Astrocyte of the spinal cord (primary cell): ENCODE data around the gene XRN1.
"Not testable (repeated sequence)": the region's sequence is repeated elsewhere in the genome, so short reads cannot be mapped to it uniquely, and the experiment has no call there.

Experiments used
- DNase-seq: peaks from one replicate; pipeline ENCODE4 v3.0.0; 2011; ENCODE audit warnings: low read depth, low spot score
- H3K4me3 ChIP-seq: 2 replicates; pipeline ENCODE4 v1.5.1; 2011; ENCODE audit warnings: low read depth, mild to moderate bottlenecking, low read length, moderate library complexity
- in situ Hi-C: cut with HindIII; loops from 2 replicates; pipeline ENCODE4 v1.10.0; 2017; ENCODE audit warnings: low sequenced_read_pairs
- TF ChIP-seq, protein P1 (sequence below): IDR thresholded peaks from 2 replicates; pipeline ENCODE4 v1.5.1; 2012; ENCODE audit warnings: low read depth, mild to moderate bottlenecking, low read length, inconsistent platforms

XRN1 gene

DNA sequence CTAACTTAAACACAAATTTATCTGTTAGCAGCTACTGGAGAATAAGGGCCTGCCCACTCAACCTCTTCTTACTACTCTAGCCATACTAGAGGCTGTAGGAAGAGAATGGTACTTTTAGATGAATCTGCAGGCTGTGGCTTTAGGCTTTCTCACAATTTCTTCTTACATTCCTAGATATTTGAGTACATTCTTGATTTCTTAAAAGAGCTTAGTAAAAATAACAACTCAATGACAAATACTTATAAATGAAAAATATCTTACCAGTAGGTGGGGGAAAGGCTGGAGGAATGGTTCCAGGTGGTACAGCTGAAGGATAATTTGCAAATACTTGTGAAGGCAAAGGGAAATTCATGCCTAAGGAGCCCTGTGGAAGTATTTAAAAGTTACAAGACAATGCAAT is 129.5 kb downstream of the XRN1 start:
- peak; percentile 20 for DNase-seq
- in situ Hi-C loops = no loop called here
- TF ChIP-seq, protein P1, sequence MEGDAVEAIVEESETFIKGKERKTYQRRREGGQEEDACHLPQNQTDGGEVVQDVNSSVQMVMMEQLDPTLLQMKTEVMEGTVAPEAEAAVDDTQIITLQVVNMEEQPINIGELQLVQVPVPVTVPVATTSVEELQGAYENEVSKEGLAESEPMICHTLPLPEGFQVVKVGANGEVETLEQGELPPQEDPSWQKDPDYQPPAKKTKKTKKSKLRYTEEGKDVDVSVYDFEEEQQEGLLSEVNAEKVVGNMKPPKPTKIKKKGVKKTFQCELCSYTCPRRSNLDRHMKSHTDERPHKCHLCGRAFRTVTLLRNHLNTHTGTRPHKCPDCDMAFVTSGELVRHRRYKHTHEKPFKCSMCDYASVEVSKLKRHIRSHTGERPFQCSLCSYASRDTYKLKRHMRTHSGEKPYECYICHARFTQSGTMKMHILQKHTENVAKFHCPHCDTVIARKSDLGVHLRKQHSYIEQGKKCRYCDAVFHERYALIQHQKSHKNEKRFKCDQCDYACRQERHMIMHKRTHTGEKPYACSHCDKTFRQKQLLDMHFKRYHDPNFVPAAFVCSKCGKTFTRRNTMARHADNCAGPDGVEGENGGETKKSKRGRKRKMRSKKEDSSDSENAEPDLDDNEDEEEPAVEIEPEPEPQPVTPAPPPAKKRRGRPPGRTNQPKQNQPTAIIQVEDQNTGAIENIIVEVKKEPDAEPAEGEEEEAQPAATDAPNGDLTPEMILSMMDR = no peak
- no peak overlapping the region for H3K4me3 ChIP-seq

DNA sequence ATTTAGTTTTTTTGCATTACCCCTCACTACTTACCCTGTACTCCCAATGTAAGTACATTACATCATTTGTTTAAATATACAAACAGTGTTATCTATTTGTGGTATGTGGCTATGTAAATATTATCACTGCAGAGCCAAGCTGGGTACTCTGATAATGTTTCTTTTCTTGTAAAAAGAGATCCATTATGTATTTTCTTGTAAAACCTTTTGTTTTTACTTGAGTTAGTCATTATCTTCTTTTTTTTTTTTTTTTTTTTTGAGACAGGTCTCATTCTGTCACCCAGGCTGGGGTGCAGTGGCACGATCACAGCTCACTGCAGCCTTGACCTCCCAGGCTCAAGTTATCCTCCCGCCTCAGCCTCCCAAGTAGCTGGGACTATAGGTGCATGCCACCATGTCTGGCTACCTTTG is 131.9 kb downstream of the XRN1 start:
- DNase-seq, H3K4me3 ChIP-seq, in situ Hi-C loops: not testable (repeated sequence)

DNA sequence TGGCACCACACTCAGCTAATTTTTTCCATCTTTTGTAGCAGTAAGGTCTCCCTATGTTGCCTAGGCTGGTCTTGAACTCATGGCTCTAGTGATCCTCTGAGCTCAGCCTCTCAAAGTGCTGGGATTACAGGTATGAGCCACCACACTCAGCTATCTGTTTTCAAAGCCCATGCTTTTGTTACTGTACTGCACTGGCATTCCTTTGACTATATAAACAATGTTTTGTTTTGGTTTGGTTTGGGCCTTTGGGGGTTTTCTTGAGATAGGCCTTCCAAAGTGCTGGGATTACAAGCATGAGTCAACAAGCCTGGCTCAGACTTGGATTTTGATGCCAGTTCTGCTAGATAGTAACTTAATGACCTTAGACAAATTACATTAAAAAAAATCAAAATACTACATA is 132.8 kb downstream of the XRN1 start:
- peak; percentile 72 for DNase-seq
- no peak overlapping the region for H3K4me3 ChIP-seq

DNA sequence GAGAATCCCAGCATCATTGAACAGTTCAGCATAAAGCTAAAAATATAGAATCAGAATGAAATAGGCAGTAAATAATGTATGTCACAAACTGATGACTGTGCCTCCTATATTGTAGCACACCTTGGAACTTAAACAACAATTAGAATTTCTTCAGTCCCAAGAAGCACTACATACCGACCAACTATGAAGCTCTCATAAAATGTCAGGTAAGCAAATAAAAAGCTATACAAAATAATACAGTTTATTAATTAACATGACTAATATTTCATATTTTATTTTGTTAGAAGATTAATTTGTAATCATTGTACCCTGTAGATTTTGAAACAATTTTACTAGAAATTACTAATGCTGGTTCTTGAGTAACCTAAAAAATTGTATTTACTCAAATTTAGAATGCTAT is 137.4 kb downstream of the XRN1 start:
- in situ Hi-C loops = no loop called here
- no peak for DNase-seq
- TF ChIP-seq, protein P1 = no peak
- no peak overlapping the region for H3K4me3 ChIP-seq

More for the DNA sequence above, 132.8 kb downstream of the XRN1 start:
- in situ Hi-C loops = no loop called here
- TF ChIP-seq, protein P1 = no peak

DNA sequence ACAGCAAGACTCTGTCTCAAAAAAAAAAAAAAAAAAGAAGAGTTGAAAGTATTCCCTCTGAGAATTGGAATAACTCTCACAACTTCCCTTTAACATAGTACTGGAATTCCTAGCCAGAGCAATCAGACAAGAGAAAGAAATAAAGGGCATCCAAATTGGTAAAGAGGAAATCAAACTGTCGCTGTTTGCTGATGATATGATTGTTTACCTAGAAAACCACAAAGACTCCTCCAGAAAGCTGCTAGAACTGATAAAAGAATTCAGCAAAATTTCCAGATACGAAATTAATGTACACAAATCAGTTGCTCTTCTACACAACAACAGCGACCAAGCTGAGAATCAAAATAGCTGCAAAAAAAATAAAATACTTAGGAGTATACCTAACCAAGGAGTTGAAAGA is 145.0 kb downstream of the XRN1 start:
- DNase-seq, H3K4me3 ChIP-seq, in situ Hi-C loops: not testable (repeated sequence)

DNA sequence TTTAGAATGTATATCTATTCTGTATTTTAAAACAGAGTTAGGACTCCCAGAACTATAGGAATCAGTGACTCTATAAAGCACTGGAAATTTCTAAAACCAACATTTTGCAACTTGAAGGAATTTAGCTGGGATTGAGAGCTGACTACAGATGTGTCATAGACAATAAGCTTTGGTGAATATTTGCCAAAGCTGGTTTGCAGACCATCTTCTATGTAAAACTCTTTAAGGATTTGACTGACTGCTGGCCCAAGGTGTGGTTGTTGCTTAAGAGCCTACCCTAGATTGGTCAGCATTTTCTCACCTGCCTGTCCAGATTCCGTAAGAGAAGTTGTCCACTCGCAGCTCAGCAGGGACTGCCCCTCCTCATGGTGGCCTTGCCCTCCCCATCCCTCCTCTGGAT is 149.2 kb downstream of the XRN1 start:
- TF ChIP-seq, protein P1 = no peak
- in situ Hi-C loops = no loop called here
- no peak for DNase-seq
- H3K4me3 ChIP-seq = no peak overlapping the region

DNA sequence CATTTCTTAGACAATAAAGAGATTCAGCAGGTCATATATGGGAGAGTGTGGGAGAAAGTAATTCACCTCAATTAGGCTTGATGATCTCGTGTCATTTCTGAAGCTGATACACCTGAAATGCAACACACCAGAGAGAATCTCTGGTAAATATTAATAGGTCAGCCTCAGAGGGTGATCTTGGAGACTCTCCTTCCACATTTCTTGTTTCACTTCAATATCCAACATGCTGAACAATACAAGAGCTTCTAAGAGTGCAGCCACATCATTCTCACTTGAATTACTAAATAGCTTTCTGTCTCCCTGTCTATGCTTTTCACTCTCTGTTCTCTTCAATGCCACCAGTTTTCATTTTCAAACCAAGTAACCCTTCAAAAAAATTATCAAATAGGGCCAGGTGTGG is 151.3 kb downstream of the XRN1 start:
- H3K4me3 ChIP-seq = no peak overlapping the region
- DNase-seq = no peak
- in situ Hi-C loops = no loop called here
- TF ChIP-seq, protein P1 = no peak
